22Rv1 (cell line): ENCODE measurements around the gene PMVK.

Experiments used
- CTCF ChIP-seq: fragments of 450-650 bp; IDR thresholded peaks from 2 replicates; pipeline ENCODE4 v1.5.1; 2017; ENCODE audit warnings: mild to moderate bottlenecking
- ZFX ChIP-seq: fragments of 450-650 bp; IDR thresholded peaks from 2 replicates; pipeline ENCODE4 v1.6.1; 2017; ENCODE audit warnings: antibody characterized with exemption, borderline replicate concordance

- no peak for TF ChIP-seq CTCF
- no peak for TF ChIP-seq ZFX
Observed at GRCh38 chr1:154955039-154955717, 18.7 kb upstream of the PMVK start.
